B cell (primary cell): Measurements from ENCODE around the gene SDK2.

Experiments used
- EZH2 ChIP-seq: IDR thresholded peaks from 2 replicates; pipeline ENCODE4 v1.6.1; 2012; ENCODE audit warnings: borderline replicate concordance, low read depth, mild to moderate bottlenecking, moderate library complexity, low read length; ENCODE audit not compliant: insufficient read depth, poor library complexity, severe bottlenecking
- TF ChIP-seq, protein P1 (sequence below): fragments of 200-600 bp; IDR thresholded peaks from one replicate; pipeline ENCODE4 v1.8.0; 2022; ENCODE audit warnings: antibody characterized with exemption, mild to moderate bottlenecking

DNA sequence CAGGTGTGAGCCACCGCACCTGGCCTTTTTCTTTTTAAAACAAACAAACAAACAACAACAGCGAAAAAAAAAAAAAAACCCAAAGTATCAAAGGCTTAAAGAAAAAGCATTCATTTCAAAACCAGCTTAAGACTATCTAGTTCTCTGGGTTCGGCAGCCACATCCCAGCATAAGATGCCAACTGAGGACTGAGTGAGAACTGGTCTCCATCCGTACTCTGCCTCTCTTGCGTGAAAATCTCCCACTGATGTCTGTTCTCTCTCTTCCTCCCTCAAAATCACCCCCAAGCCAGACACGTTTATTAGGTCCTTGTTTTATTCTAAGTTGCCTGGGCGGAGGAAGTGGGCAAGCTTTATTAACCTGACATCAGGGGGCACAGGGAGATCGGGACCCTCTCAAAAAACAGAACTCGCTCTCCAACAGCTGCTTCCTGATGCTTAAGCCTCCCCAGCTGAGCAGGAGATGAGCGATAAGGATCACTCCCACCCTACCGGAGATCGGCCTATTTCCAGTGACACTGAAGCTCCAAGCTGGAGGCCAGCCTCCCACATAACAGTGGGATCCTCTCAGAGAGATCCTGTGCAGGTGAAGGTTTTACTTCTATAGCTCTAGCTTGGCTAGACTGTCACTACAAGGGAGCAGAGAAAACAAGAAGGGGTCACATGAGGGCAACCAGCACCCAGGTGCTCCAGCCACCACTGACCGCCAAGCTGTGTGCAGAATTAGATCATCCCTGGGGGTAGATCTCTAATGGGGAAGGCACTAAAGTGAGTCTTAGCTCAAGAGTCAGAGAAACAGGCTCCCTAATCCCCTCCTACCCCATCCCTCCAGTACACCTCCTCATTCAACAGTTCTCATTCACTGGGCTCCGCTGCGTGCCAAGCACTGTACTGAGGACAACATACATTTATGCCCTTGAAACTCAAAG lies 346.0 kb downstream of the SDK2 start:
- TF ChIP-seq, protein P1, sequence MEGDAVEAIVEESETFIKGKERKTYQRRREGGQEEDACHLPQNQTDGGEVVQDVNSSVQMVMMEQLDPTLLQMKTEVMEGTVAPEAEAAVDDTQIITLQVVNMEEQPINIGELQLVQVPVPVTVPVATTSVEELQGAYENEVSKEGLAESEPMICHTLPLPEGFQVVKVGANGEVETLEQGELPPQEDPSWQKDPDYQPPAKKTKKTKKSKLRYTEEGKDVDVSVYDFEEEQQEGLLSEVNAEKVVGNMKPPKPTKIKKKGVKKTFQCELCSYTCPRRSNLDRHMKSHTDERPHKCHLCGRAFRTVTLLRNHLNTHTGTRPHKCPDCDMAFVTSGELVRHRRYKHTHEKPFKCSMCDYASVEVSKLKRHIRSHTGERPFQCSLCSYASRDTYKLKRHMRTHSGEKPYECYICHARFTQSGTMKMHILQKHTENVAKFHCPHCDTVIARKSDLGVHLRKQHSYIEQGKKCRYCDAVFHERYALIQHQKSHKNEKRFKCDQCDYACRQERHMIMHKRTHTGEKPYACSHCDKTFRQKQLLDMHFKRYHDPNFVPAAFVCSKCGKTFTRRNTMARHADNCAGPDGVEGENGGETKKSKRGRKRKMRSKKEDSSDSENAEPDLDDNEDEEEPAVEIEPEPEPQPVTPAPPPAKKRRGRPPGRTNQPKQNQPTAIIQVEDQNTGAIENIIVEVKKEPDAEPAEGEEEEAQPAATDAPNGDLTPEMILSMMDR: no peak
- TF ChIP-seq EZH2: no peak
